SK-MEL-5 (cell line): Measurements from ENCODE around the gene OIT3. TPM values are rescaled to one million over a fixed set of nuclear protein-coding genes. Genes with fewer than 3 reads are reported as not detected.
"Not testable (repeated sequence)": the region's sequence is repeated elsewhere in the genome, so short reads cannot be mapped to it uniquely, and the experiment has no call there.

Experiments
- DNase-seq: peaks from one replicate; pipeline ENCODE4 v3.0.0-alpha.2; 2016; ENCODE audit warnings: low read depth, low spot score
- in situ Hi-C: cut with HindIII; loops from 2 replicates; pipeline ENCODE4 v1.10.0; 2016; ENCODE audit warnings: low sequenced_read_pairs, high pct_unique_total_duplicates, low pct_unique_long_range_greater_than_20kb
- total RNA-seq: library from RNA; depleted of rRNA; stranded (reverse); fragments of >200 nt; shearing (Covaris generic); gene quantifications from 2 replicates; pipeline ENCODE4 v1.2.3, GENCODE V29; 2014

The OIT3 gene
- total RNA-seq, 1 experiment from 2014 or later, result not detected

GRCh38 chr10:72890086-72890485 lies 3.5 kb upstream of the OIT3 start:
- in situ Hi-C loops, result no loop called here
- DNase-seq, result no peak

DNA sequence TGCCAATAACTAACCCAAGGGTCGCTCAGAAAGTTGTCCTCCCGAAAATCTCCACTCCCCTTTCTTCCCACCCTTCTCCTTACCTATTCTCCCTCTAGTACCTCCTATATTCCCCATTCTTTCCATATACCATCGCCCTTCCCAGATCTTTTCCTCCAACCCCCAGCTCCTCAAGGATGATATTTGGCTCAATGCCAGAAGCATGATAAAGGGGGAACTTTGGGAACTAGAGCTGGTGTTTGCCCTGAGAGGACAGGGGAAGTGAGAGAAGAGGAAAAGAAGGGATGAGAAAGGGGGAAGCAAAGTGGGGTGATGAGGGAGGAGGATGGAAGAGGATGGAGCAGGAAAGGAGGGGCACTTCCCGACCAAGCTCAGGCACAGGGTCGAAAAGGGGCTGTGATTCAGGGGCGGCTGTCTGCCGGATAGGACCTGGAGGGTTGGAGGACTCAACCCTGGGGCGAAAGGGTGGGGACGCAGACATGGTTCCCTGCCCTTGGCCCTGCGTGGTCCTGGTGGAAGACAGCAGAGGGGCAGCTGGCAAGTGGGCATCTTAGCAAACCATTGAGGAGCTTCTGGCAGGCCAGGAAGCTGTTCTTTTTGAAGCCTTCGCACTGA lies 1.8 kb downstream of the OIT3 start:
- in situ Hi-C loops, result no loop called here
- DNase-seq, result no peak

- in situ Hi-C loops, result no loop called here
- no peak for DNase-seq
Observed at GRCh38 chr10:72898616-72899015, 5.1 kb downstream of the OIT3 start.

DNA sequence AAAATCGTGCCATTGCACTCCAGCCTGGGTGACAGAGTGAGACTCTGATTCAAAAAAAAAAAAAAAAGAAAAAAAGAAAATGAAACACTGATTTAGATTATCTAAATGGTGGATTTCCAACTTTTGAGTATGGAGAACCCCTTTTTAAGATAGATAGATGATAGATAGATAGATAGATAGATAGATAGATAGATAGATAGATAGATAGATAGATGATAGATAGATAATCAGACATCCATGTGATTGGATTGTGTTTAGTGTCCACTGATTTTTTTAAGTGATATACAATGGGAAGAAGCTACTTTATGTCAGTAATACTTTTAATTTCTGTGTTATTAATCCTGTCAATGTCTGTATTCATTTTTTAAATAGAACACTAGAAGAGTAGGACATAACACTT lies 6.0 kb downstream of the OIT3 start:
- in situ Hi-C loops, result no loop called here
- no peak for DNase-seq

DNA sequence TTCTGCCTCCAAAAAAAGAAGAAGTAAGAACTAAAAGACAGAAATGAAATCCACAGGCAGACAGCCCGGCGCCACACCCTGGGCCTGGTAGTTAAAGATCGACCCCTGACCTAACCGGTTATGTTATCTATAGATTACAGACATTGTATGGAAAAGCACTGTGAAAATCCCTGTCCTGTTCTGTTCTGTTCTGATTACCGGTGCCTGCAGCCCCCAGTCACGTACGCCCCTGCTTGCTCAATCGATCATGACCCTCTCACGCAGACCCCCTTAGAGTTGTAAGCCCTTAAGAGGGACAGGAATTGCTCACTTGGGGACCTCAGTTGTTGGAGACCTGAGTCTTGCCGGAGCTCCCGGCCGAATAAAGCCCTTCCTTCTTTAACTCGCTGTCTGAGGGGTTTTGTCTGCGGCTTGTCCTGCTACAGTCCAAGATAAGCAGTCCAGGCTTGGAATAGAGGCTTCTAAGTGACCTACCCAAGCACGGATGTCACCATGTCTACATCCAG lies 10.5 kb downstream of the OIT3 start:
- in situ Hi-C loops, DNase-seq: not testable (repeated sequence)

GRCh38 chr10:72904806-72905205 lies 11.3 kb downstream of the OIT3 start:
- in situ Hi-C loops, result no loop called here
- DNase-seq, result no peak

- DNase-seq, result no peak
Observed at GRCh38 chr10:72906446-72906845, 12.9 kb downstream of the OIT3 start.

GRCh38 chr10:72910705-72911104 lies 17.2 kb downstream of the OIT3 start:
- no peak for DNase-seq
- in situ Hi-C loops, result no loop called here

More at GRCh38 chr10:72906446-72906845, 12.9 kb downstream of the OIT3 start:
- in situ Hi-C loops, result no loop called here

DNA sequence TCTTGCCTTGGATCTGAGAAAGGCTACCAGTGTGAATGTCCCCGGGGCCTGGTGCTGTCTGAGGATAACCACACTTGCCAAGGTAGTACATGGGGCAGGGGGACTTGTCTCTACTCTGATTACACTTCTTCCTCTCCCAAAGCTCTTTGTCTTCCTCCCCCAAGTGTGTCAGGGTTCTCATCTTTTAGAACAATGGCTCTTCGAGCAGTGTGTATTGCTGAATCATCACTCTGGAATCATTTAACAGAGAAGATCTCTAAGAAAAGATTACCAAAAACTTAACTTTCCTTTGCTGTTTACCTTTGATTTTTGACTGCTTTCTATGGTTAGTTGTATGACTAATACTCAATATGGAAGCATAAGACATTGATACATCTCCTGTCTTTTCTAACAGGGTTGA lies 18.2 kb downstream of the OIT3 start:
- DNase-seq, result no peak
- in situ Hi-C loops, result no loop called here

GRCh38 chr10:72912736-72913135 lies 19.2 kb downstream of the OIT3 start:
- DNase-seq, result no peak
- in situ Hi-C loops, result no loop called here

DNA sequence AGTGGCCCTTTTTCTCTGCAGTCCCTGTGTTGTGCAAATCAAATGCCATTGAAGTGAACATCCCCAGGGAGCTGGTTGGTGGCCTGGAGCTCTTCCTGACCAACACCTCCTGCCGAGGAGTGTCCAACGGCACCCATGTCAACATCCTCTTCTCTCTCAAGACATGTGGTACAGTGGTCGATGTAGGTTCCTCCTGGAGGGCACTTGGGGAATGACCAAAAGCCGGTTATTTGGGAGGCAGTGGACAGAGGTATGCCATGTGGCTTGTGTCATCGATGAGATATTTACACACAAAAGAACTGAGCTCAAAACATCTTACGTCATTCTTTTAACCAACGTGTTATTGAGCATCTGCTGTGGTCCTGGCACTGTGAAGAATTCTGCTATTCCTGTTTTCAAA lies 19.7 kb downstream of the OIT3 start:
- DNase-seq, result no peak
- in situ Hi-C loops, result no loop called here

DNA sequence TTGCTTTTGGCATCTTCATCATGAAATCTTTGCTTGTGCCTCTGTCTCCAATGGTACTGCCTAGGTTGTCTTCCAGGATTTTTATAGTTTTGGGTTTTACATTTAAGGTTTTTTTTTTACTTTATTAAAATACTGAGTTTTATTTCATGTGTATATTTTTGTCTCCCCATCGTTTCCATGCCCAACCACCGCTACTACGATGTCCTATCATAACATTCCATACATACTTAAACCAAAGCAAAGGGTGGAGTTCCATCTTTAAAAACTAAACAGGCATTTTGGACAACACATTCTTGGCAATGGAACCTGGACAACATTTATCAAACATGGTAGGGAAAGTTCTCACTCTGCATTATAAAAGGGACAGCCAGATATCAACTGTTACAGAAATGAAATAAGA lies 23.7 kb downstream of the OIT3 start:
- DNase-seq, in situ Hi-C loops: not testable (repeated sequence)

GRCh38 chr10:72917803-72918332 lies 24.3 kb downstream of the OIT3 start:
- in situ Hi-C loops, DNase-seq: not testable (repeated sequence)

DNA sequence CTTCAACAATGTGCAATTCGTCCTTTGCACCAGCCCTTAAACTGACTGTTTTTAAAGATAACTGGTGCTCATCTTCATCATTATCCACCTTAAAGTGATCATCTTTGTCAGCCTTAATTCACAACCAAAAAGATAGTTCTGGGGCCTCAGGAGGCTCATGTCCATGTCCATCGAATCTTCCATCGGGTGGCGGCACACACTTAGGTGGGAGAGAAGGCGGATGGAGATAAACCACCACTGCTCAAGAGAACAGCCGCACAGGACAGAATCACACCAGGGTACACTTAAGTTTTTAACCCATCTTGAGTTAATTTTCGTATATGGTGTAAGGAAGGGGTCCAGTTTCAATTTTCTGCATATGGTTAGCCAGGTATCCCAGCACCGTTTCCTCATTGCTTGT lies 24.8 kb downstream of the OIT3 start:
- DNase-seq, result no peak
- in situ Hi-C loops, result no loop called here

DNA sequence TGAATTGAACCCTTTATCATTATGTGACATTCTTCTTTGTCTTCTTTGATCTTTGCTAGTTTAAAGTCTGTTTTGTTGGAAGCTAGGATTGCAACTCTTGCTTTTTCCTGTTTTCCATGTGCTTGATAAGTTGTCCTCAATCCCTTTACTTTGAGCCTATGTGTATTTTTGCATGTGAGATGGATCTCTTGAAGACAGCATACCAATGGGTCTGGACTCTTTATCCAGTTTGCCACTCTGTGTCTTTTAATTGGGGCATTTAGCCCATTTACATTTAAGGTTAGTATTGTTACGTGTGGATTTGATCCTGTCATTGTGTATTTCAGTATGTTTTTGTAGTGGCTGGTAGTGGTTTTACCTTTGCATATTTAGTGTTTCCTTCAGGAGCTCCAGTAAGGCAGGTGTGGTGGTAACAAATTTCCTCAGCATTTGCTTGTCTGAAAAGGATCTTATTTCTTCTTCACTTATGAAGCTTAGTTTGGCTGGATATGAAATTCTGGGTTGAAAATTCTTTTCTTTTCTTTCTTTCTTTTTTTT lies 27.7 kb downstream of the OIT3 start:
- in situ Hi-C loops, DNase-seq: not testable (repeated sequence)

GRCh38 chr10:72924351-72924750 lies 30.8 kb downstream of the OIT3 start:
- in situ Hi-C loops, result no loop called here
- peak; percentile 33 for DNase-seq

DNA sequence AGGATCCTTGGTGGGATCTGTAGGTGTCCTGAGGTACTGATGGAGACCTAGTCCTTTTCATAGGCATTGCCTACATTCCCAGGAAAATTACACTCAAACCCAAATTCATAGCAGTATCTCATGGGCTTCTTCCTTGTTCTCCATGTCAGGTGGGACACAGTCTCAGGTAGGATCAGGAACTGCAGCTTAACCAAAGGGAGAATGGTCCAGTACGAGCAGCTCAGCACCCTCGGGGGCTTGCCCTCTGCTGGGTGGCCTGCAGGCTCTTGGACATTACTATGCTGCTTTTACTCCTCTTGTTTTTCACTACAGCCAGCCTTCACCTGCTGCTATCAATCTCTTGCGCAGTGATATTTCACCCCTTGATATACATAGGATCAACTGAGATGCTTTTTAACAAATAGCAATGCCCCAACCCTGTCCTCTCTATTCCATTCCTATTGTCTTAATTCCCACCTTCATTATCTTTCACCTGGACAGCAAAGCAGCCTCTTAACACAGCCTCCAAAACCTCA lies 32.5 kb downstream of the OIT3 start:
- no peak for DNase-seq
- in situ Hi-C loops, result no loop called here

DNA sequence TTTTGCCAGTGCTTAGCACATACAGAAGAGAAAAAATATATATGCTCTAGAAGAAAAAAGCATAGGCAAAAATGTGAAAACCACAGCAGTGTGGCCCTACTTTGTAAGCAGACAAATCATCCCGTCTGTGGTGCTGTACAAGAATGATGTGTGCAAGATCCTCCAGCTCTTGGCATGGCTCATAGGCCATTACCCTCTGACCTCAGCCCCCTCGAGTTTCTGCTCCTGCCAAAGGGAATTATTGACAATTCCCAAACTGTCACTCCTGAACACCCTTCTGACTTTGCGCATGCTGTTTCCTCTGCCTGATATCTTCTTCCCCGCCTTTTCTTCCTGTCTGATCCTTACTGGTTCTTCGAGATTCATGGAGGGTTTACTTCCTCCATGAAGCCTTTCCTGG lies 33.9 kb downstream of the OIT3 start:
- DNase-seq, result no peak
- in situ Hi-C loops, result no loop called here

- DNase-seq, result no peak
- in situ Hi-C loops, result no loop called here
Observed at GRCh38 chr10:72928798-72929197, 35.3 kb downstream of the OIT3 start.
